GM12878 (cell line): Measurements from ENCODE around the gene APLN. TPM values are rescaled to one million over a fixed set of nuclear protein-coding genes. Genes with fewer than 3 reads are reported as not detected.

Source experiments
- ATAC-seq: fragments of 200-7000 bp; cut with Tn5 transposase; 3 replicates; pipeline ENCODE4 v1.9.1; 2020; ENCODE audit warnings: mild to moderate bottlenecking, moderate library complexity
- BruUV-seq: library from RNA; stranded (reverse); fragments of 400-500 nt; replicated peaks from 2 replicates; lab custom pipeline; 2021; lab: Mats Ljungman, UMichigan
- CTCF ChIA-PET: fragments of 300-600 bp; sonication (Branson Sonifier 250); formaldehyde crosslinking; extraction: SDS; loops from one replicate; lab custom pipeline; 2021; ENCODE audit warnings: inconsistent platforms; lab: Yijun Ruan, JAX
- POLR2A ChIA-PET: fragments of 350-600 bp; formaldehyde crosslinking; extraction: SDS; loops from one replicate; lab custom pipeline; 2021; ENCODE audit warnings: inconsistent platforms; lab: Charles Lee
- RAD21 ChIA-PET: fragments of 300-600 bp; sonication (Branson Sonifier 250); formaldehyde crosslinking; loops from one replicate; lab custom pipeline; 2023; ENCODE audit warnings: antibody characterized with exemption; ENCODE audit not compliant: unreplicated experiment; lab: Charles Lee
- SMC1A ChIA-PET: fragments of 300-600 bp; sonication (Branson Sonifier 250); formaldehyde crosslinking; loops from one replicate; lab custom pipeline; 2023; ENCODE audit not compliant: unreplicated experiment, uncharacterized antibody; lab: Charles Lee
- DNase-seq: peaks from one replicate; pipeline ENCODE4 v3.0.0-alpha.2; 2011; ENCODE audit warnings: low read depth, low spot score
- FAIRE-seq: peaks from 3 replicates; lab custom pipeline; 2011; peaks lifted over from hg19 to GRCh38; lab: Jason Lieb, UNC
- H2AFZ ChIP-seq: 2 replicates; pipeline ENCODE4 v1.6.0; 2011; ENCODE audit warnings: low read depth, low read length, control low read depth; ENCODE audit not compliant: control insufficient read depth
- H3K27ac ChIP-seq: 2 replicates; pipeline ENCODE4 v1.5.1; 2011; ENCODE audit warnings: control low read depth; ENCODE audit not compliant: control insufficient read depth, insufficient read depth
- H3K27me3 ChIP-seq, 2 experiments: replicated peaks in 1 of 2; 2 replicates each; pipeline versions ENCODE4 v1.6.0 to v1.6.1; 2011; ENCODE audit warnings: low read length in 1 of 2; ENCODE audit not compliant: control insufficient read depth in 2 of 2, insufficient read depth in 2 of 2
- H3K36me3 ChIP-seq, 2 experiments: 2 replicates each; pipeline ENCODE4 v1.5.1; 2011; ENCODE audit warnings: low read length in 1 of 2; ENCODE audit not compliant: control insufficient read depth in 2 of 2, insufficient read depth in 2 of 2
- H3K4me1 ChIP-seq: 2 replicates; pipeline ENCODE4 v1.6.1; 2011; ENCODE audit warnings: mild to moderate bottlenecking, low read length, moderate library complexity, mixed read lengths; ENCODE audit not compliant: control insufficient read depth, insufficient read depth
- H3K4me2 ChIP-seq: 2 replicates; pipeline ENCODE4 v1.6.0; 2011; ENCODE audit warnings: control low read depth; ENCODE audit not compliant: control insufficient read depth, insufficient read depth
- H3K4me3 ChIP-seq: fragments of 200-600 bp; sonication (generic); 2 replicates; pipeline ENCODE4 v1.5.1; 2016
- H3K79me2 ChIP-seq: 2 replicates; pipeline ENCODE4 v1.6.0; 2011; ENCODE audit warnings: low read length; ENCODE audit not compliant: control insufficient read depth, insufficient read depth
- H3K9ac ChIP-seq: 2 replicates; pipeline ENCODE4 v1.8.0; 2011; ENCODE audit warnings: low read length, control low read depth, mixed read lengths; ENCODE audit not compliant: control insufficient read depth, insufficient read depth
- H3K9me3 ChIP-seq: replicated peaks from 3 replicates; pipeline ENCODE4 v1.5.1; 2011; ENCODE audit warnings: mild to moderate bottlenecking, low read length; ENCODE audit not compliant: control insufficient read depth, insufficient read depth
- H4K20me1 ChIP-seq: 2 replicates; pipeline ENCODE4 v1.6.0; 2011; ENCODE audit not compliant: control insufficient read depth, insufficient read depth
- BMI1 ChIP-seq: fragments of 450-650 bp; IDR thresholded peaks from 2 replicates; pipeline ENCODE4 v1.6.1; 2016; ENCODE audit warnings: mild to moderate bottlenecking, moderate library complexity, borderline replicate concordance
- EGR1 ChIP-seq, 2 experiments: IDR thresholded peaks; 1 replicate in 1 of 2; 2 replicates in 1 of 2; pipeline ENCODE4 v1.6.1; 2011 to 2012; ENCODE audit warnings: low read depth in 2 of 2, low read length in 2 of 2, borderline replicate concordance in 1 of 2, mild to moderate bottlenecking in 1 of 2, moderate library complexity in 1 of 2
- HCFC1 ChIP-seq: fragments of 150-350 bp; IDR thresholded peaks from 2 replicates; pipeline ENCODE4 v1.6.1; 2014; ENCODE audit warnings: low read length
- RAD21 ChIP-seq: IDR thresholded peaks from 2 replicates; pipeline ENCODE4 v1.6.1; 2011; ENCODE audit warnings: mild to moderate bottlenecking, low read depth, low read length, moderate library complexity; ENCODE audit not compliant: insufficient read depth
- WGBS: methylation state at CpG from one replicate; pipeline ENCODE4 v1.1.6; 2016; ENCODE audit warnings: low lambda C conversion rate; ENCODE audit not compliant: insufficient replicate concordance, insufficient coverage; ENCODE audit errors: missing lambda C conversion rate; 5-methylcytosine and 5-hydroxymethylcytosine counted together
- in situ Hi-C: fragments of 300-500 bp; cut with MboI; formaldehyde crosslinking; loops from 9 replicates; pipeline ENCODE4 v1.14.3; 2018; ENCODE audit warnings: mixed read lengths
- intact Hi-C: fragments of 100-400 bp; cut with micrococcal nuclease; formaldehyde crosslinking; loops from one replicate; pipeline ENCODE4 v1.14.2; 2022; ENCODE audit not compliant: unreplicated experiment
- polyA plus RNA-seq, 11 experiments: library from polyadenylated mRNA; depleted of rRNA in 4 of 11; unstranded in 6 of 11; stranded (reverse) in 5 of 11; fragments of >200 nt; fragmentation: Nextera tagmentation in 4 of 11; fragmentation: Illumina TruSeq in 1 of 11; extraction: Ambion mirVana in 4 of 11; extraction: Trizol in 1 of 11; gene quantifications; 1 replicate in 1 of 11; 2 replicates in 10 of 11; pipeline versions ENCODE4 v1.2.1 to v1.2.3, GENCODE V29; 2011 to 2016; ENCODE audit warnings: inconsistent platforms in 2 of 11, missing spikeins in 2 of 11, low read depth in 1 of 11
- total RNA-seq, 4 experiments: library from RNA; depleted of rRNA in 3 of 4; stranded (reverse); fragments of >200 nt in 3 of 4; fragmentation: Illumina TruSeq in 1 of 4; extraction: Trizol in 1 of 4; gene quantifications; 2 replicates each; pipeline versions ENCODE4 v1.2.1 to v1.2.3, GENCODE V29; 2013 to 2021
- TF ChIP-seq, protein P1 (sequence below): IDR thresholded peaks from 2 replicates; pipeline ENCODE4 v1.6.1; 2012; ENCODE audit warnings: low read depth, low read length, improper control_type of control experiment

APLN gene
- total and polyA plus RNA-seq, 10 of the 15 experiments (the other 5 are each of a cell fraction or from before 2014, with no cell fraction given) = 0.31 TPM; not detected in 9

DNA sequence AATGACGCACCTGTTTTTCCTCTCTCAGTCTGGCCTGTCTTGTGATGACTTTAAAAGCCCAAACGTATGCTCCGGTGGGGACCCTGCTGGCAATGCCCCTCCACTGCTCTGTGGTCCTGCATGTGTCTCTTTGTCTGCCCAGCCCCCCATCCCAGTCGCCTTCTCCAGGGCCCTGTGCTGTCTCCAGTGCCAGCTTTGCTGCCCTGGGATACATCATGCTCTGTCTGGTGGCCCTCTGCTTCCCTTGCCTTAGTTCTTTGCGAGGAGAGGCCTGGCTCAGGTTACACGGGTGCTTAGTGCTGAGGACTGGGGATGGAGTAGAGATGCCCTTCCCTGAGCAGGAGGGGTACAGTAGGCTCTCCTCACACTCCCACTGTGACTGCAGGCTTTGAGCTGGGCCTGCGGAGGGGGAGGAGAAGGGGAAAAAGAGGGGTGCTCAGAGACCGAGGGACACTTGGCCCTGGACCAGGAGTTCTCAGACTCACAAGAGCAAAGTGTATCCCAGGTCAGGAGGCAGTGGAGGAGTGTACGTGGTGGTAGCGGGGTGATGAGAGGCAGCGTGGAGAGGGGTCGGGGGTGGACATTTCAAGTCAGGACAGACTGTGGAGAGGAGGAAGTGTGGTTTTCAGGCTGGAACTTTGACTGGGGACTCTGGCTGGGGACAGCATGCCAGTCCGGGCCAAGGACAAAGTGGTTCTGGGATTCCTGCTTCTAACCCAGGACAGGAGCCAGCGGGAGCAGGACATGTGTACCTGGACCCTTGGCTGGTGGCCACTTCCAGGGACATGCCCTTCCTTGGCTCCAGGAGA is 2.8 kb downstream of the APLN start:
- 52% methylated on average over 14 of the region's 14 CpGs for WGBS
- H2AFZ ChIP-seq = no peak overlapping the region
- DNase-seq = no peak
- H3K27ac ChIP-seq = no peak overlapping the region
- H3K4me2 ChIP-seq = no peak overlapping the region
- FAIRE-seq = no peak
- in situ Hi-C loops (no loop called here), intact Hi-C loops (no loop called here)
- no TSS peak for BruUV-seq
- TF ChIP-seq EGR1 (IDR thresholded peaks at IDR 0.05; ENCODE audit: borderline replicate concordance in 1 of 2, low read depth in 2 of 2, low read length in 2 of 2) (no peak), HCFC1 (no peak), RAD21 (no peak), BMI1 (no peak)
- TF ChIP-seq, protein P1, sequence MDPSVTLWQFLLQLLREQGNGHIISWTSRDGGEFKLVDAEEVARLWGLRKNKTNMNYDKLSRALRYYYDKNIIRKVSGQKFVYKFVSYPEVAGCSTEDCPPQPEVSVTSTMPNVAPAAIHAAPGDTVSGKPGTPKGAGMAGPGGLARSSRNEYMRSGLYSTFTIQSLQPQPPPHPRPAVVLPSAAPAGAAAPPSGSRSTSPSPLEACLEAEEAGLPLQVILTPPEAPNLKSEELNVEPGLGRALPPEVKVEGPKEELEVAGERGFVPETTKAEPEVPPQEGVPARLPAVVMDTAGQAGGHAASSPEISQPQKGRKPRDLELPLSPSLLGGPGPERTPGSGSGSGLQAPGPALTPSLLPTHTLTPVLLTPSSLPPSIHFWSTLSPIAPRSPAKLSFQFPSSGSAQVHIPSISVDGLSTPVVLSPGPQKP = no peak
- H4K20me1 ChIP-seq = no peaks in the 10 kb centered on the region
- no peak overlapping the region for H3K4me3 ChIP-seq
- POLR2A ChIA-PET = no interaction called here
- RAD21 ChIA-PET = no interaction called here
- no peaks in the 10 kb centered on the region for H3K9me3 ChIP-seq
- CTCF ChIA-PET = interaction anchor here (0.7 kb wide), 1 partner anchor 568 kb away, joined by 3 read pairs; no protein-coding TSS in a partner anchor
- no peaks in the 10 kb centered on the region for H3K36me3 ChIP-seq
- peaks cover 4% of the 10 kb centered on the region in 2 experiments for H3K27me3 ChIP-seq
- no peaks in the 10 kb centered on the region for H3K79me2 ChIP-seq
- SMC1A ChIA-PET = no interaction called here
- no peak for ATAC-seq
- H3K9ac ChIP-seq = no peak overlapping the region
- H3K4me1 ChIP-seq = no peaks in the 10 kb centered on the region
